CD14-positive monocyte (primary cell): Measurements from ENCODE around the gene POU2F1. TPM values are rescaled to one million over a fixed set of nuclear protein-coding genes. Genes with fewer than 3 reads are reported as not detected.

Experiments
- DNase-seq, 3 donors: peaks; one replicate each; pipeline ENCODE4 v3.0.0-alpha.2; 2011 to 2022
- H2AFZ ChIP-seq: 2 replicates; pipeline ENCODE4 v1.6.0; 2012; ENCODE audit warnings: mild to moderate bottlenecking, low read depth, low read length, inconsistent platforms; ENCODE audit not compliant: insufficient read depth, poor library complexity, severe bottlenecking
- H3K27ac ChIP-seq, 2 donors: 1 replicate in 1 of 2; 2 replicates in 1 of 2; pipeline ENCODE4 v1.5.1; 2012 to 2013; ENCODE audit warnings: low read length in 2 of 2, control low read depth in 1 of 2, inconsistent platforms in 1 of 2, low read depth in 1 of 2, mild to moderate bottlenecking in 1 of 2
- H3K27me3 ChIP-seq, 2 donors: one replicate each; pipeline versions ENCODE4 v1.6.0 to v1.6.1; 2011 to 2013; ENCODE audit warnings: low read length in 2 of 2; ENCODE audit not compliant: control insufficient read depth in 2 of 2, insufficient read depth in 2 of 2
- H3K36me3 ChIP-seq, 2 donors: replicated peaks in 1 of 2; 1 replicate in 1 of 2; 2 replicates in 1 of 2; pipeline versions ENCODE4 v1.5.1 to v1.6.1; 2012 to 2013; ENCODE audit warnings: low read length in 2 of 2, control low read depth in 1 of 2, inconsistent platforms in 1 of 2, mild to moderate bottlenecking in 1 of 2; ENCODE audit not compliant: insufficient read depth in 2 of 2, control insufficient read depth in 1 of 2
- H3K4me1 ChIP-seq, 2 donors: 1 replicate in 1 of 2; 2 replicates in 1 of 2; pipeline versions ENCODE4 v1.5.1 to v1.6.1; 2012 to 2013; ENCODE audit warnings: low read length in 2 of 2, control low read depth in 1 of 2, inconsistent platforms in 1 of 2, mild to moderate bottlenecking in 1 of 2, moderate library complexity in 1 of 2; ENCODE audit not compliant: insufficient read depth in 2 of 2, control insufficient read depth in 1 of 2
- H3K4me2 ChIP-seq: replicated peaks from 2 replicates; pipeline ENCODE3; 2012; ENCODE audit warnings: low read length, moderate library complexity, mild to moderate bottlenecking; ENCODE audit not compliant: poor library complexity, severe bottlenecking; ENCODE audit errors: extremely low read depth
- H3K4me3 ChIP-seq, 3 experiments: fragments of 200-600 bp in 1 of 3; sonication (generic) in 1 of 3; replicated peaks in 1 of 3; 1 replicate in 2 of 3; 2 replicates in 1 of 3; pipeline ENCODE4 v1.5.1; 2011 to 2013; ENCODE audit warnings: low read length in 3 of 3, mild to moderate bottlenecking in 3 of 3, control low read depth in 2 of 3, low read depth in 2 of 3, inconsistent platforms in 1 of 3, moderate library complexity in 1 of 3
- H3K79me2 ChIP-seq: 2 replicates; pipeline ENCODE4 v1.6.0; 2012; ENCODE audit warnings: mild to moderate bottlenecking, control low read depth, inconsistent platforms, low read length, moderate library complexity; ENCODE audit not compliant: insufficient read depth
- H3K9ac ChIP-seq: 2 replicates; pipeline ENCODE4 v1.6.0; 2017; ENCODE audit warnings: low read length, mild to moderate bottlenecking; ENCODE audit not compliant: insufficient read depth, poor library complexity, severe bottlenecking
- H3K9me3 ChIP-seq, 2 donors: replicated peaks in 1 of 2; 1 replicate in 1 of 2; 2 replicates in 1 of 2; pipeline versions ENCODE4 v1.5.1 to v1.6.1; 2012 to 2013; ENCODE audit warnings: low read length in 2 of 2, control low read depth in 1 of 2; ENCODE audit not compliant: control insufficient read depth in 1 of 2, insufficient read depth in 1 of 2
- H4K20me1 ChIP-seq: 2 replicates; pipeline ENCODE4 v1.6.0; 2012; ENCODE audit warnings: mild to moderate bottlenecking, low read length, control low read depth, moderate library complexity; ENCODE audit not compliant: insufficient read depth
- H3K27ac Mint-ChIP-seq, 7 donors: one replicate each; pipeline ENCODE4 v1.8.0; 2020; ENCODE audit warnings: mild to moderate bottlenecking in 7 of 7, mixed read lengths in 7 of 7, moderate library complexity in 6 of 7, inconsistent platforms in 2 of 7
- H3K27me3 Mint-ChIP-seq, 3 donors: one replicate each; pipeline ENCODE4 v1.8.0; 2021 to 2022; ENCODE audit warnings: low read depth in 3 of 3, mild to moderate bottlenecking in 3 of 3, mixed read lengths in 3 of 3, moderate library complexity in 3 of 3, inconsistent platforms in 1 of 3
- H3K36me3 Mint-ChIP-seq, 2 donors: one replicate each; pipeline ENCODE4 v1.8.0; 2020; ENCODE audit warnings: mixed read lengths in 2 of 2, inconsistent platforms in 1 of 2, mild to moderate bottlenecking in 1 of 2
- H3K4me1 Mint-ChIP-seq: one replicate; pipeline ENCODE4 v1.8.0; 2020; ENCODE audit warnings: mild to moderate bottlenecking, mixed read lengths
- H3K4me3 Mint-ChIP-seq, 2 donors: one replicate each; pipeline ENCODE4 v1.8.0; 2020; ENCODE audit warnings: mild to moderate bottlenecking in 2 of 2, mixed read lengths in 2 of 2, moderate library complexity in 1 of 2
- H3K9me3 Mint-ChIP-seq, 7 donors: one replicate each; pipeline ENCODE4 v1.8.0; 2020 to 2022; ENCODE audit warnings: mixed read lengths in 7 of 7, mild to moderate bottlenecking in 6 of 7, moderate library complexity in 6 of 7, inconsistent platforms in 2 of 7
- WGBS: methylation state at CpG from one replicate; pipeline ENCODE4 v1.1.5; 2013; ENCODE audit warnings: missing lambda C conversion rate; ENCODE audit not compliant: insufficient coverage; 5-methylcytosine and 5-hydroxymethylcytosine counted together
- intact Hi-C, 2 donors: fragments of 100-400 bp; cut with micrococcal nuclease; formaldehyde crosslinking; loops; one replicate each; pipeline versions ENCODE4 v1.15.0 to v1.15.1; 2023
- polyA plus RNA-seq, 3 donors: library from polyadenylated mRNA; depleted of rRNA in 1 of 3; unstranded in 2 of 3; stranded (reverse) in 1 of 3; fragments of 300-500 nt in 2 of 3; fragments of >200 nt in 1 of 3; fragmentation: Illumina TruSeq in 2 of 3; gene quantifications; 1 replicate in 2 of 3; 2 replicates in 1 of 3; pipeline ENCODE4 v1.2.3, GENCODE V29; 2012 to 2021
- TF ChIP-seq, protein P1 (sequence below): fragments of 200-600 bp; IDR thresholded peaks from one replicate; pipeline ENCODE4 v1.8.0; 2022; ENCODE audit warnings: antibody characterized with exemption, mild to moderate bottlenecking

POU2F1 gene
- polyA plus RNA-seq, 3 donors, result 2.3 to 4.2 (median 3.9) TPM

DNA sequence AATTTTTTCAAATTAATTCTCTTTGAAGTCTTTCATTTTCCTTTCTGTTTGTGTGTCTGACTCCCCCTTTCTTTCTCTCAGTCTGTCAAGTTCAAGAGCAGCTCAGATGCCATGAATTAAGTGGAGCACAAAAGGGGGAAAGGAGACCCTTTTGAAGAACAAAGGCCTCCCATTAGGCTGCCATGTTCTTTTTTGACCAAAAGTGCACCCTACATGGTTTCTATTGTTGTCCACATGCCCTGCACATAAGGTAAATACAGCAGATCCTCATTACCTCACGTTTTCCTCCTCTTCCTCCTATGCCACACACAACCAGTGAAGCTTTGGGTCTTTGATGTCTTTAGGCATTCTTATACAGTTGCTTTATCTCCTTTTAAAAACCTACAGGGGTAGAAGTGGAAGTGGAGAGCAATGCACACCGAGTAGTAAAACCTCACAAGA lies 47.7 kb downstream of the POU2F1 start:
- Mint-ChIP-seq H3K27me3 (no peaks in the 10 kb centered on the region), H3K9me3 (peaks cover 6 to 8% (median 7%) of the 10 kb centered on the region in 7 donors), H3K4me3 (no peak overlapping the region), H3K36me3 (peaks cover 5 to 7% of the 10 kb centered on the region in 2 donors), H3K27ac (peak overlapping the region in 3 of 7 donors; percentile 1 to 49 (median 47)), H3K4me1 (peaks cover 36% of the 10 kb centered on the region)
- Histone ChIP-seq H3K4me2 (peak overlapping the region; percentile 6), H3K4me1 (peaks cover 20 to 24% of the 10 kb centered on the region in 2 donors), H2AFZ (no peak overlapping the region), H3K36me3 (no peaks in the 10 kb centered on the region), H3K9ac (no peak overlapping the region), H3K27me3 (no peaks in the 10 kb centered on the region), H4K20me1 (peaks cover 28% of the 10 kb centered on the region), H3K9me3 (peaks cover 0 to 5% of the 10 kb centered on the region in 2 donors), H3K4me3 (no peak overlapping the region), H3K27ac (peak overlapping the region in 1 of 2 donors; percentile 43), H3K79me2 (peaks cover 64% of the 10 kb centered on the region)
- TF ChIP-seq, protein P1, sequence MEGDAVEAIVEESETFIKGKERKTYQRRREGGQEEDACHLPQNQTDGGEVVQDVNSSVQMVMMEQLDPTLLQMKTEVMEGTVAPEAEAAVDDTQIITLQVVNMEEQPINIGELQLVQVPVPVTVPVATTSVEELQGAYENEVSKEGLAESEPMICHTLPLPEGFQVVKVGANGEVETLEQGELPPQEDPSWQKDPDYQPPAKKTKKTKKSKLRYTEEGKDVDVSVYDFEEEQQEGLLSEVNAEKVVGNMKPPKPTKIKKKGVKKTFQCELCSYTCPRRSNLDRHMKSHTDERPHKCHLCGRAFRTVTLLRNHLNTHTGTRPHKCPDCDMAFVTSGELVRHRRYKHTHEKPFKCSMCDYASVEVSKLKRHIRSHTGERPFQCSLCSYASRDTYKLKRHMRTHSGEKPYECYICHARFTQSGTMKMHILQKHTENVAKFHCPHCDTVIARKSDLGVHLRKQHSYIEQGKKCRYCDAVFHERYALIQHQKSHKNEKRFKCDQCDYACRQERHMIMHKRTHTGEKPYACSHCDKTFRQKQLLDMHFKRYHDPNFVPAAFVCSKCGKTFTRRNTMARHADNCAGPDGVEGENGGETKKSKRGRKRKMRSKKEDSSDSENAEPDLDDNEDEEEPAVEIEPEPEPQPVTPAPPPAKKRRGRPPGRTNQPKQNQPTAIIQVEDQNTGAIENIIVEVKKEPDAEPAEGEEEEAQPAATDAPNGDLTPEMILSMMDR, result no peak
- intact Hi-C loops, result loop anchor here in 1 of 2 donors (5.0 kb wide), 2 partner anchors 174 to 264 kb away; no protein-coding TSS in a partner anchor
- no peak for DNase-seq
- WGBS, result no CpG with 5 or more reads among the region's 2 CpGs

- peaks cover 59% of the 10 kb centered on the region for H3K79me2 ChIP-seq
Measured at GRCh38 chr1:167270349-167271092, 49.8 kb downstream of the POU2F1 start.

More at GRCh38 chr1:167270349-167271092, 49.8 kb downstream of the POU2F1 start:
- Histone ChIP-seq H3K9me3 (peaks cover 0 to 5% of the 10 kb centered on the region in 2 donors), H3K36me3 (no peaks in the 10 kb centered on the region), H3K4me1 (peaks cover 10 to 15% of the 10 kb centered on the region in 2 donors), H3K27me3 (no peaks in the 10 kb centered on the region), H2AFZ (no peak overlapping the region), H3K9ac (no peak overlapping the region), H4K20me1 (peaks cover 29% of the 10 kb centered on the region), H3K27ac (peak overlapping the region in 1 of 2 donors; percentile 15), H3K4me3 (no peak overlapping the region), H3K4me2 (no peak overlapping the region)
- Mint-ChIP-seq H3K4me1 (peaks cover 50% of the 10 kb centered on the region), H3K4me3 (no peak overlapping the region), H3K27me3 (no peaks in the 10 kb centered on the region), H3K27ac (peak overlapping the region in 2 of 7 donors; percentile 30 to 58), H3K36me3 (peaks cover 5 to 13% of the 10 kb centered on the region in 2 donors), H3K9me3 (peaks cover 6 to 8% (median 7%) of the 10 kb centered on the region in 7 donors)
- TF ChIP-seq, protein P1, result no peak
- no CpG with 5 or more reads among the region's 1 CpG for WGBS
- no peak for DNase-seq
- intact Hi-C loops, result loop anchor here in 1 of 2 donors (10.0 kb wide), 1 partner anchor 264 kb away; no protein-coding TSS in a partner anchor
